Stimulated activated CD8-positive, alpha-beta memory T cell treated with anti-CD3 and anti-CD28 coated beads, Interleukin-7, amount 100 ng/mL, for 48 hours (primary cell): ENCODE results near the gene ZYG11B.
"Not testable (repeated sequence)": the region's sequence is repeated elsewhere in the genome, so short reads cannot be mapped to it uniquely, and the experiment has no call there.

Source experiments
- DNase-seq, 2 donors: peaks; one replicate each; pipeline ENCODE4 v3.0.0-alpha.2; 2020; ENCODE audit warnings: low read depth in 1 of 2; ENCODE audit errors: extremely low read depth in 1 of 2

ZYG11B gene

GRCh38 chr1:52706941-52707926 is 19.0 kb upstream of the ZYG11B start:
- DNase-seq, result no peak

GRCh38 chr1:52707927-52708655 is 18.2 kb upstream of the ZYG11B start:
- DNase-seq, result no peak

- no peak for DNase-seq
Observed at GRCh38 chr1:52709016-52709415, 17.2 kb upstream of the ZYG11B start.

- no peak for DNase-seq
Observed at GRCh38 chr1:52713590-52713989, 12.7 kb upstream of the ZYG11B start.

GRCh38 chr1:52715296-52715695 is 11.0 kb upstream of the ZYG11B start:
- DNase-seq, result not testable (repeated sequence)

- no peak for DNase-seq
Observed at GRCh38 chr1:52723260-52723659, 3.0 kb upstream of the ZYG11B start.

- no peak for DNase-seq
Observed at GRCh38 chr1:52725903-52726264, 369 bp upstream of the ZYG11B start.

GRCh38 chr1:52727114-52727586 is 897 bp downstream of the ZYG11B start:
- DNase-seq, result no peak

GRCh38 chr1:52727956-52728656 is 1.9 kb downstream of the ZYG11B start:
- no peak for DNase-seq

- no peak for DNase-seq
Observed at GRCh38 chr1:52733368-52733767, 7.1 kb downstream of the ZYG11B start.

- not testable (repeated sequence) for DNase-seq
Observed at GRCh38 chr1:52735371-52735770, 9.1 kb downstream of the ZYG11B start.

- DNase-seq, result no peak
Observed at GRCh38 chr1:52738148-52738547, 11.9 kb downstream of the ZYG11B start.

GRCh38 chr1:52738893-52739292 is 12.6 kb downstream of the ZYG11B start:
- no peak for DNase-seq

- no peak for DNase-seq
Observed at GRCh38 chr1:52739699-52740467, 13.6 kb downstream of the ZYG11B start.

GRCh38 chr1:52741259-52741658 is 15.0 kb downstream of the ZYG11B start:
- DNase-seq, result no peak

- DNase-seq, result no peak
Observed at GRCh38 chr1:52746189-52746588, 19.9 kb downstream of the ZYG11B start.

- no peak for DNase-seq
Observed at GRCh38 chr1:52747450-52747849, 21.2 kb downstream of the ZYG11B start.

GRCh38 chr1:52748119-52748518 is 21.9 kb downstream of the ZYG11B start:
- no peak for DNase-seq

- not testable (repeated sequence) for DNase-seq
Observed at GRCh38 chr1:52749496-52749895, 23.2 kb downstream of the ZYG11B start.

- DNase-seq, result not testable (repeated sequence)
Observed at GRCh38 chr1:52750139-52750538, 23.9 kb downstream of the ZYG11B start.
